DMS 273 (cell line): ENCODE data around the gene MN1.
A peak's percentile ranks its signal among the peaks of the same experiment; 100 is the strongest.

ENCODE experiments used
- DNase-seq: peaks from one replicate; lab custom pipeline; 2025; ENCODE audit not compliant: unreplicated experiment; lab: John Stamatoyannopoulos, UW

Gene MN1

DNA sequence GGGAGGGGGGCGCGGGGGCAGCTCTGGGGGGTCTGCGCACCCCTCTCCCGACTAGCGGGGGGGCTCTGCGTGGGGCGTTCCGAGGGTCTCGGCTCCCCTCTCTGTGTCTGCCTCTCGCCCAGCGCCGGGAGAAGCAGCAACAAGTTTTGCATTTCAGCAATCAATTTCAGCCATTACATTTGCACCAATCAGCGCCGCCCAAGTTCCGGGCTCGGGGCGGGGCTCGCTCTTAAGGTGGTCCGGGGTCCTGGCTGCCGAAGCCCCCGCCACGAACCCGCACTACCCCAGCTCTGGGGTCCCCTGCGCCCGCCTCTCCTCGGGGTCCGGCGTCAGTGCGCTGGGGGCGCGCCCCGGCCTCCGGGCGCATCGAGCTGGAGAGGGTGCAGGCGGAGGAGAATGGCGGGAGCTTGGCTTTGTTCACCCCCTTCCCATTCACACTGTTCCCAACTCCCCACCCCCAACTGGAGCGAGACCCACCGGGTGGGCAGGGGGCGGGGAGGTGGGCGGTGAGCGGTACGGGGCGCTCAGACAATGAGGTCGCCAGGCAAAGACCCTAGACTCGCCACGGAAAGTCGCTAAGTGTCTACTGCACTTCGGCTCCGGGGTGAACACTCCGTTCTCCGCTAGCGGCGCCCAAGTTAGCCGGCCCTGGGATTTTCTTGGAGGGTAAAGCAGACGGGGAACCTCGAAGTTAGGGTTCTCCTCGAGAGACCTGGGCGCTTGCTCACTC is at the start of gene MN1:
Gene MN1, minus strand, starts transcription at position 141 of the 730 bp plus-strand sequence. CDS start 1,213 bp downstream, outside the sequence.
- DNase-seq, result peak; percentile 57

DNA sequence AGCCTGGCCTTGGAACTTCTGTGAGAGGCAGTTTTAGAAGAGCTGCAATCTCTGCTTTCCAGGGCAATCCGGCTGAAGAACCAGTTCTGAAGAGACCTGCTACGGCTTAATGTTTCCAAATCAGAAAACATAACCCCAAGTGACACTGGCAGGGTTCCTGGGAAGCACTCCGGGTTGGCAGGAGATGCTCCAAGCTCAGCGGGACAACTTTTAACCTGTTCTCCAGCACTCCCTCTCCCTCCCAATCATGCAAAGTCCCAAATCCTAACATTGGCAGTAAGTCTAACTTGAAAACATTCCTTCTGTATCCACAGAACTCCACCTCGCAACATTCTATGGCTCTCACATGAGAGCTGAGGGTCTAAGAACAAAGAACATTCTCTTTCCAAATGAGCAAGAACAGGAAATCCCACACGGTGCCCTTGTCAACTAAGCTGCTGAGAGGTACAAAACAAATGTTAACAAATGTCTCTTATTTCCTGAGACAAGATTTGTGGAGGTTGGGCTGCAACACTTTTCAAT is 48.5 kb upstream of the MN1 start:
- DNase-seq, result no peak

DNA sequence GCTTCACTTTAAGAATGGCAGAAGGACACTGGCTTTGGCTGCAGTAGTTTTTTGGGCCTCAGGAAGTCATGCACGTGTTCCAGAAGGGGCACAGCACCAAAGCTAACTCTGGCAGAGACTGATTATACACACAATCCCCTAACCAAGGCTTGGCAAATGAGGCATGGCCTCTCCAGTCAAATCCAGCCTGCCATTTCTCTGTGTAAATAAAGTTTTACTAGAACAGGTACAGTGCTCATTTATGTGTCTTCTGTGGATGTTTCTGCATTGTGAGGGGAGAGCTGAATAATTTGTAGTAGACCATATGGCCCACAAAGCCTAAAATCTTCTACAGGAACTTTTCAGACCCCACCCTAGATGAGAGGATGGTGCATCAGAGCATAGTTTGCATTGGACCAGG is 46.4 kb upstream of the MN1 start:
- no peak for DNase-seq

DNA sequence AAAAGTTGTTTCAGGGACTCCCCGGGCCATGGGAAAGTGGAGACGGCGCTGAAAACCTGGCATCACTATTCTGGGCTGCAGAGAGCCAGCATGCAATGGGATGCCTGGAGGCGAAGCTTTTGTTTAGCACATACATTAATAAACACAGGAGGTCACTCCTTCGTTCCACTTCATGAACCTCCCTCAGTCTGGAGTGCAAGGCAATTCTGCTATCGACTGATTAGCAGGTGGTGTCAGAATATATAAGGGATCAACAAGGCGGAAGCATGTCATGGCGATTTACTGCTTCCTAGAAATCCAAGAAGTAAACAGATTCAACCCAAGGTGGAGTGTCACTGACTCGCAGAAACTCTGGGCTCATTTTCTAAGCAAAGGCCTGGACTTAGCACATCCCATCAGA is 45.4 kb upstream of the MN1 start:
- DNase-seq, result no peak

DNA sequence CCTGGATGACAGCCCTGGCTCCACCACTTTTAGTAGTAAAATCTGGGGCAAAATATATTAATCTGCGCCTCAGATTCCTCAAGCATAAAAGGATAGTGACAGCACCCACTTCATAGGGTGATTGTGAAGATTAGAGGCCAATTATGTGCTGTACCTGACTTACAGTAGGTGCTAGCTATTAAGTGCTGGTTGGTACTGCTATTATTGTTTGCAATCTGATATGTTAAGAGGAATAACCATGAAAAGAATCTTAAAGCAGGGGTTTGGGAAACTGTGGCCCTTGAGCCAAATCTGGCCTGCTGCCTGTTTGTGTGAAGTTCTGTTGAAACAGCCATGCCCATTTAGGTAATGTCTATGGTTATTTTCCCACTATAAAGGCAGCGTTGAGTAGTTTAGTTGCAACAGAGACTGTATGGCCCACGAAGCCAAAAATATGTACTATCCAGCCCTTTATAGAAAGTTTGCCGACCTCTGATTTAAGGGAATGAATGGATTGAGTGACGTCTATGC is 44.7 kb upstream of the MN1 start:
- no peak for DNase-seq

DNA sequence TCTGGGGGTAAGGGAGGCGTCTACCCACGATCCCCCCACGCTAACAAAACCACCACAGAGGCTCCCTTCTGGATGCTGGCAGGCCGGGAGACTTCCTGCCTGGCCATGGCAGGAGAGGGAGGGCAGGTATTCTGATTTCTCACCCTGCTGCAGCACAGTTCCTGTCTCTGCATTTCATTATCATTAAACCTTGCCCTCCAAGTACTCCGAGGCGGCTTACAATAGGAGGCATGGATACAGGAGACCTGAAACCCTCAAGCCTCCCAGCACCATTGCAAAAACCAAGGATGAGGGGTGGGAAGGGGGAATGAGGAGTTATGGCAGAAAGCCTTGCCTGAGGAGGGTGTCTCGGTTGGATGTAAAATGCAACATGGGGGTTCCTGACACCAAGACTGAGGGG is 44.1 kb upstream of the MN1 start:
- no peak for DNase-seq

DNA sequence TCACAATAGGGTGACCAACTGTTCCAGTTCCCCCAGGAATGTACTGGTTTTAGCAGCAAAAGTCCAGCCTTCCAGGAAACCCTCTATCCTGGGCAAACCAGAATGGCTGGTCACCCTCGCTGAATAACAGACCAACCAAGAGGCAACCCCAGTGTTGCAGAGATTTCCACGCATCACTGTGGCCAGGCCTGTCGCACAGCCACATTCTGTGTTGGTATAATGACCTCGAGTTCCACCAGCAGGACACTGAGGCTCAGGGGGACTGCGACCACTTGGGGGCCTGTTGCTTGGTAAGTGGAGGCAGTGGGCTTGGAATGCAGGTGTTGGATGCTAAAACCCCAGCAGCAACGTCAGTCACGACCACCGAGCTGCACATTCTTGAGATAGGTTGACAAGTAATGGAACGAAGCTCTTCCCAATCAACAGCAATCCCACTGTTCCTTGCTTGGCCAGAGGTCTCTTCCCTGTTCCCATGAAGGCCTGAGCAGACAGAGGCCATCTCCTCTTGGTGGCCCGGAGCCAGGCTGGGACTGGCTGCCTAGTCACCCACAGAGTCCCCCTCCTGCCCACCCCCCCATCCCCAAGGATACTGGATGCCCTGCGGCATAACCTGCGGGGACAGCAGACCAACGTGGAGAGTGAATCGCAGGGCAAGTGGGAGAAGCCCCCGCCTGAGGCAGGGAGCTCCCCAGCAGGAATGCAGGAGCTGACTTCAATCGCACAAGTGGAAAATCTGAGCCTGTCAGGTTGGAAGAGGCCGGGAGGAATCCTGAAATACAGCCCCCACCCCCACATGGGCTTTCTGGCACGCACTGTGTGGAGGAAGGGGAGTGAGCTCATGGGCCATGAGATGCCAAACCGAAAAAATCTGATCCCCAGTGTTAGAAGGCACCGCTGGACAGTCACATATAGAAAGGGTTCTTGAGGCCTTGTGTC is 43.4 kb upstream of the MN1 start:
- no peak for DNase-seq

DNA sequence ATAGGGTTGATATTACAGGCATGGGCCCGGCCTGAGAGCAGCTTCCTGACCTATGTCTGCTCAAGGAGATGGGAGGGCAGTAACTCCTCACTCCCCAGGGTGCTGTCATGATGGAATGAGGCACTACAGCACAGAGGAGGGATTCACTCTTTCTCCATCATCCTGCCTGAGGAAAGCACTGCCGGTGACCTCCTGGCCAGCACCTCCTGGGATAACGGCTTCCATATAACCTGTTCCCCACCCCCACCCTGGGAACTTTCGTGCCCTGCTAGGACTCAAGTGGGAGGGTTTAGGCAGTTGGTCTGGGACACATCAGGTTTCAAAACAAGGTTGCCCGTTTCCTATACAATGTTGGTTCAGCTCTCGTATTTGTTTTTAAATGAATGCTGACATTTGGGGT is 42.7 kb upstream of the MN1 start:
- DNase-seq, result no peak

DNA sequence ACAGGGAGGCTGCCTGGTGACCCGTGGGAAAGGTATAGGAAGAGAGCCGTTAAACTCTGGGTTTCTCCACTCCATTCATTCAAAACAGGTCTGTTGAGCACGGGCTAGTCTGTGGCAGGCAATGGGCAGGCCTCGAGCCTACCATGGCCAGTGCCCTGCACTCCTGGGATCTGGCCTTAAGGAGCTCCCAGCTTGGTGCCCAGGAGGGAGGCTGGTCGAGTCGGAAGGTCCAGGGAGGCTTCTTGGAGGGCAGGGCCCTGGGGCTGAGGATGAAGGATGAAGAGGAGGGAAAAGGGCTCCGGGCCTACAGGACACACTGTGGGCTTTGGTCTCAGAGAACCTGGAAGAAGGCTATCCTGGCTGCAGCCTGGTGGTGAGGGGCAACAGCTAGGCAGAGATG is 41.9 kb upstream of the MN1 start:
- DNase-seq, result no peak

DNA sequence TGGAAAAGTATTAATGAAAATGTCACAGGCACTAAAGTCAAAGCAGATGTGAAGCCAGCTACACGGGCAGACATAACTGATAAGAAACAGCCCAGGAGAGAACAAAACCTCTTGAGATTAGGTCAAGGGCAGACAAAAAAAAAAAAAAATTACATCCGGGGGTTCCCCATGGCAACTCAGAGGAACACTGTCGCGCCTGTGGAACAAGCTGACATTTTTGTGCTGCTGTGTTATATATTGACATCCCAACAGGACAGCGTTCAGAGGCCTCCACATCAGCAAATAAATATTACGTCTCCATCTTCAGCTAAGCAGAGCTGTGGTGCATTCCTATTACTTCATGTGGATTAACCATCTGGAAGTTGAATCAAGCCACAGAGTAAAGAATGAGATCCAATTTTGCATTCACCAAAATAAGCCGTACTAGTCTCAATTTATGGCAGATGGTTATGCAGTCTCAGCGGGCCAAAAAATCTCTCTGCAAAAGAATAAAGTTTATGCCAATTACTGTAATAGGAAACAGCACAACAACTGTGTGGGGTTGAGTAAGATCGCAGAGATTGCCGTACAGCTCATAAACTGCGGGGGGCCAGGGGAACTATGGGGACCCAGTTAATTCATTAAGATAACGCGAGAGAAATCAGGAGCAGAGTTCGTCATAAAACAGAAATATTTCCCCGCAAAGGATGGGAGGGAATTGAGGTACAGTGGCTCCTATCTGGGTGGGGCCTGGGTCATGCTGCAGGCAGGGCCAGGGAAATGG is 41.3 kb upstream of the MN1 start:
- DNase-seq, result peak; percentile 51

DNA sequence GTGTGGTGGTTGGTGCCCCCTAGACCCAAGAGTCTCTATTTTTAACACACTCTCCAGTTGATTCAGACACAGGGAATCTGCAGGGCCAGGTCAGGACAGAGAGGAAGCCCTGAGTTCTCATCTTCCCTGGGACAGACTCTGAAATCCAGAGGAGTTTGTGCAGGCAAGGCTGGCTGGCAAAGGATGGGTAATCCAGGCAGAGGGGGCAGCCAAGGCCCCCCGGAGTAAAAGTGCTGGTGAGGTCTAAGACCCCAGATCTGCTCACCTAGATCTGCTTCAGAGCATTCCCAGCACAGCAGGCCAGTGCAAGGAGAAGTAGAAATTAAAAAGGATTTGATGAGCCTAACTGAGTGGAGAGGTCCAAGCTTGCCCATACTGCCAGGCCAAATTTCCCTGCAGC is 40.6 kb upstream of the MN1 start:
- DNase-seq, result no peak

DNA sequence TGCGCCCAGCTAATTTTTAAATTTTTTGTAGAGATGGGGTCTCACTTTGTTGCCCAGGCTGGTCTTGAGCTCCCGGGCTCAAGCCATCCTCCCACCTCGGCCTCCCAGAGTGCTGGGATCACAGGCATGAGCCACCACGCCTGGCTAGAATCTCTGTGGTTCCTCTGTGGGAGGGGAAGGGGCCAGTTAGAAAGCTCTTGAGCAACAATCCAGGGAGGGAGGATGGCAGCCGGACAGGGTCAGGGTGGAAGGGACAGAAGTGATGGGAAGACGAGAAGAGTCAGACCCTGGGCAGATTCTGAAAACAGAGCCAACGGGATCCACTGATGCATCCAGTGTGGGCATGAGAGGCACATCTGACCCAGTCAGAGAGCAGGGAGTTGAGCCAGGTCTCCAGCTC is 38.9 kb upstream of the MN1 start:
- no peak for DNase-seq

DNA sequence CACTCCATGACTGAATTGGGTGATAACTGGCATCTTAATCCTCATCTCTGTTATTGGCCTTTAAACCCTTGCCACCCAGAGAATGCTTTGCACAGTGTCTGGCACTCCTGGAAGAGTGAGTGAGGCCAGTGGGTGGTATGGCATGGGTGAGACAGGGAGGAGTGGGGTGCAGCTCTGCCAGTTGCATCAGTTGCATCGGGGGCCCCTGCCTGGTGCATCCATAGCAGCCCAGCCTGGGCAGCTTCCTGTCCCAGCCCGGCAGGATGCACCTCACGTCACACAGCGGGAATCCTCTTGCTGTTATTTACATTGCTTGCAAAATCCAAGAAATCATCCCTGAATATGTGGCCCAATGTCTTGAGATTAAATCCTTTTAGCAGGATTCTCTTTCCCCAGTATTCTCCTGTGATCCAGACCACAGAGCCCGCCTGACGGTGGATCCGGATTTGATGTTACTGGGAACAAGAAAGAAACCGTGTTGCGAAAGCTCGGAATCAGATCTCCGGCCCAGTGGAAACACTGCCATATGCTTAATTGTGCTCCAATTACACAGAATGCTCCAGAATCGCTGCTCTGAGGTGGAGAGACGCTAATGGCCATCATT is 37.6 kb upstream of the MN1 start:
- DNase-seq, result no peak

DNA sequence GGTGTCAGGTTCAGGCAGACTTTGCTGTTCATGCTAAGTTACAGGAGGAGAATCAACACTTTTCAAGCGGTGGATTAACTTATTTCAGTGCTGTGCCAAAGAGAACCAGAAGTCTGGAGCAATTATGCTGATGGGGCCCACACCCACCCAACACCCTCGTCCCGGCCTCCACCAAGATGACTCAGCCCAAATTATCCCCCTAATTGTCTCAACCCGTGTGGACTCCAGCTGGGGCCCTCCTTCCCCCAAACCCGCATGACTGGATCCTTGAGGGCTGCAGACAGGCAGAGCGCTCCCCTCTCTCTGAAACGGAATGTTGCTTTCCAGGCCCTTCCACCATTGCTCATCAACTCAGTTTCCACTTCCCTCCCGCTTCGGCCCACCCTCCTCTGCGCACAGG is 34.6 kb upstream of the MN1 start:
- peak; percentile 35 for DNase-seq

DNA sequence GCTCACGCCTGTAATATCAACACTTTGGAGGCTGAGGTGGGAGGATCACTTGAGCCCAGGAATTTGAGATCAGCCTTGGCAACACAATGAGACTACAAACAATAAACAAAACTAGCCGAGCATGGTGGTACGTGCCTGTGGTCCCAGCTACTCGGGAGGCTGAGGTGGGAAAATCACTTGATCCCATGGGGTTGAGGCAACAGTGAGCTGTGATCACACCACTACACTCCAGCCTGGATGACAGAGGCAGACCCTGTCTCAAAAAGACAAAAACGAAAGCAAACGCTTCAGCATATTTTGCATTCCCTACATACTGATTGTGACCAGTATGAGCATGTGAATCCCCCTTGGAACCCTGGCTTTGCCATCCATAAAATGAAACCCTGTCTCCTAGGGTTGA is 33.9 kb upstream of the MN1 start:
- DNase-seq, result no peak

DNA sequence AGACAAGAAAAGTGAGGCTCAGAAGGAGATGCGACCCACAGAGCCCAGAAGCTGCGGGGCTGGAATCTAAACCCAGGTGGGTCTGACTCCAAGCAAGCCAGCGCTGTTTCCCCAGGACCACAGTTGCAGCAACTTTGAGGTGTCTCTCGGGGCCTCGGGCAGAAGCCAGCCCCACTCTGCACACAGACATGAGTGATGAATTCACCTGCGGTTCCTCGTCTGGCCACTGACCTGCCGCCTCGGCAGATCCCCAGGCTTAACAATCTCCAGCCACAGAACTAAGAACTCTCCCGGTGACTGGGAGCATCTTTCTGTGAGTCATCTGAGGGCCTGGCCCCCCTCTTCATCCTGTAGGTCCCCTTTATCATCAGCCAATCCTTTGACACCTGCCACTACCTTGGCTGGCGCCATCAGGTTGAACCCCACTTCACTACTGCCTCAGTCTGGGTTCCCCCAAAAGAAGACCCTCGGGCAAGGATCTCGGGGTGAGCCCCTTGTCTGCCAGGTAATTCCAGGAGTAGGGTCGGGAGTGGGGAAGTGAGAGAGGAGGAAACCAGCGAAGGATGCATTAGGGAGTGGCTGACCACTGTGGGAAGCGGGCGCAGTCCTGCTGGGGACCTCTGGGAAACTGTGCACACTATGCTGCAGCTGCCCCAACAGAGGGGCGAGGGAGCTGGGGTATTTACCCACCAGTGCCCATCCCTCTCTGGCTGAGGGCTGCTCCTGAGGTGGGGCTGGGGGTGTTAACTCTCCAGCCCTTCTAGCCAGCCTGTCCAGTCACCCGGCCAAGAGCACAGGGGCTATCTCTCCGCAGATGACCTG is 33.0 kb upstream of the MN1 start:
- DNase-seq, result no peak

DNA sequence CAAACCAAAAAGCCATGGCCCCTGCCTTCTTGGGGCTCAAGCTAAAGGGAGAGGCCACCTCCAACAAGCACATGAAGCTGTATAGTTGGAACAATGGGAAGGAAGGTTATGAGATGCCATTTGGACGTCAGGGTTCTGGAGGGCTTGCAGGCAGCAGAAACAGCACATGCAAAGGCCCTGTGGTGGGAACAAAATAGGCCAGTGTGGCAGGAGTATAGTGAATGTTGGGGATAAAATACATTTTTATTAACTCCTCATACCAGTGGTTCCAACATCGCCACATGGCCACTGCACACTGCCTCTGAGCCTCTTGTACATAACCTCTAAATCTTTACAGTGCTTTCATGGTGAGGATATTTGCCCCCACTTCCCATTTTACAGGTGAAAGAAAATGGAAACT is 32.2 kb upstream of the MN1 start:
- DNase-seq, result no peak

DNA sequence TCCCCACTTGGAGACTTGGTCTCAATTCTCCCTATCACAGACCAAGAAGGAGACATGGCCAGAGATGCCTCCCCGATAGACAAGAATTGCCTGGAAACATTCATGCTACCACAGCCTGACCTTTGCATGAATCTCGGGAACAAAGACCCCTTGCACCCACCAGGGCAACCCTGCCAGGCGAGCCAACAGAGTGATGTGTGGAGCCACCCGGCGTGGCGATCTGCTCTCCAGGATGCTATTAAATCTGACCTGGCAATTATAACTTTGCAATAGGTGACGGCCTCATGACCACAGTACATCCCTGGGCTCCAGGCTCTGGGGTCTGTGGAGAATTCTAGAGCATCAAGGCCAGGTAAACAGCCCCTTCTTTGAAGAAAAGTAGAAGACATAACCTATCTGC is 31.1 kb upstream of the MN1 start:
- no peak for DNase-seq

DNA sequence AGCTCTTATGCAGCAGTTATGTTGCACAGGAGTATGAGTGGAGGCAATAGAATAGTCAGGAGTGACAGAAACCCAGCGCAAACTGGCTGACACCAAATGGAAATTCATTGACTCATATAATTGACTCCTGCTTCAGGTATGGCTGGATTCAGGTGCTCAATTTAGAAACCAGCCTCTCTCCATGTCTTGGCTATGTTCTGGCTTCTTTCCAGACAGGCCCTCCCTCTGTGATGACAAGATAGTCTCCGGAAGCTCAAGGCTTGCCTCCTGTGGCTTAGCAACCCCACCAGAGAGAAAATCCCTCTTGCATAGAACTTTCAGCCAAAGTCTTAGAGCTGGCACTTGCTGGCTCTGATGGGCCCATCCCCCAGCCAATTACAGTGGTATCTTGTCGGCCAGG is 28.1 kb upstream of the MN1 start:
- DNase-seq, result no peak
